Endodermal cell (in vitro differentiated cells): ENCODE measurements around the gene KRT1. TPM values are rescaled to one million over a fixed set of nuclear protein-coding genes. Genes with fewer than 3 reads are reported as not detected.
A peak's percentile ranks its signal among the peaks of the same experiment; 100 is the strongest.

Experiments
- DNase-seq: peaks from one replicate; pipeline ENCODE4 v3.0.0-alpha.2; 2017
- H3K27ac ChIP-seq: 2 replicates; pipeline ENCODE4 v1.5.1; 2013; ENCODE audit warnings: mild to moderate bottlenecking, low read depth, low read length, moderate library complexity
- H3K27me3 ChIP-seq: 2 replicates; pipeline ENCODE4 v1.6.1; 2013; ENCODE audit warnings: mild to moderate bottlenecking, low read length, moderate library complexity; ENCODE audit not compliant: insufficient read depth, control insufficient read depth, poor library complexity, severe bottlenecking
- H3K36me3 ChIP-seq: 2 replicates; pipeline ENCODE4 v1.7.0; 2013; ENCODE audit warnings: mild to moderate bottlenecking, low read length, moderate library complexity; ENCODE audit not compliant: control insufficient read depth, insufficient read depth
- H3K4me1 ChIP-seq: one replicate; pipeline ENCODE4 v1.7.0; 2013; ENCODE audit warnings: low read length; ENCODE audit not compliant: control insufficient read depth, insufficient read depth
- H3K4me3 ChIP-seq: 2 replicates; pipeline ENCODE4 v1.5.1; 2013; ENCODE audit warnings: mild to moderate bottlenecking, low read length, moderate library complexity
- H3K9ac ChIP-seq: 2 replicates; pipeline ENCODE4 v1.6.1; 2013; ENCODE audit warnings: mild to moderate bottlenecking, low read length, moderate library complexity; ENCODE audit not compliant: poor library complexity, severe bottlenecking; ENCODE audit errors: extremely low read depth
- H3K9me3 ChIP-seq: 2 replicates; pipeline ENCODE4 v1.6.1; 2013; ENCODE audit warnings: mild to moderate bottlenecking, low read length, moderate library complexity; ENCODE audit not compliant: control insufficient read depth
- H3K27ac Mint-ChIP-seq: 2 replicates; pipeline ENCODE4 v1.8.0; 2020; ENCODE audit warnings: mixed read lengths
- H3K27me3 Mint-ChIP-seq: 2 replicates; pipeline ENCODE4 v1.8.0; 2021; ENCODE audit warnings: mild to moderate bottlenecking, mixed read lengths; ENCODE audit not compliant: insufficient read depth
- H3K36me3 Mint-ChIP-seq: 2 replicates; pipeline ENCODE4 v1.8.0; 2020; ENCODE audit warnings: low read depth, mixed read lengths
- H3K4me1 Mint-ChIP-seq: 2 replicates; pipeline ENCODE4 v1.8.0; 2020; ENCODE audit warnings: mixed read lengths
- H3K4me3 Mint-ChIP-seq: 2 replicates; pipeline ENCODE4 v1.8.0; 2020; ENCODE audit warnings: mild to moderate bottlenecking, moderate library complexity, mixed read lengths
- H3K9me3 Mint-ChIP-seq: 2 replicates; pipeline ENCODE4 v1.8.0; 2020; ENCODE audit warnings: mild to moderate bottlenecking, mixed read lengths
- CTCF ChIP-seq: fragments of 200-600 bp; sonication (generic); conservative IDR thresholded peaks from 2 replicates; pipeline ENCODE4 v1.5.0; 2021; ENCODE audit warnings: antibody characterized with exemption, mild to moderate bottlenecking
- WGBS, 2 experiments: methylation state at CpG; one replicate each; pipeline versions ENCODE4 v1.1.5 to v1.1.7; 2013; ENCODE audit warnings: missing lambda C conversion rate in 2 of 2, mixed read lengths in 1 of 2; ENCODE audit not compliant: insufficient coverage in 1 of 2, insufficient read length in 1 of 2; 5-methylcytosine and 5-hydroxymethylcytosine counted together
- total RNA-seq, 2 donors: library from RNA; stranded (reverse); fragmentation: NEBNext Ultra II Directional in 1 of 2; extraction: Animal tissue kit (Norgen Biotek cat#: 25700) in 1 of 2; gene quantifications; 2 replicates in 1 of 2; 3 replicates in 1 of 2; pipeline ENCODE4 v1.2.1, GENCODE V29; 2021

The KRT1 gene
- total RNA-seq, 2 donors from 2014 or later: not detected

- Histone ChIP-seq H3K4me3 (no peak overlapping the region), H3K36me3 (no peaks in the 10 kb centered on the region), H3K27ac (no peak overlapping the region), H3K27me3 (peaks cover 36% of the 10 kb centered on the region), H3K9ac (no peak overlapping the region), H3K4me1 (no peaks in the 10 kb centered on the region), H3K9me3 (no peaks in the 10 kb centered on the region)
- WGBS, 2 experiments: 86 to 100% methylated on average over 1 to 5 of the region's 5 CpGs
- Mint-ChIP-seq H3K9me3 (no peaks in the 10 kb centered on the region), H3K27ac (no peak overlapping the region), H3K36me3 (no peaks in the 10 kb centered on the region), H3K27me3 (peaks cover 23% of the 10 kb centered on the region), H3K4me1 (peaks cover 6% of the 10 kb centered on the region), H3K4me3 (no peak overlapping the region)
- peak; percentile 44 for DNase-seq
- TF ChIP-seq CTCF: no peak
Measured at GRCh38 chr12:52636592-52637258, 43.5 kb downstream of the KRT1 start.

GRCh38 chr12:52636189-52636588, 44.0 kb downstream of the KRT1 start:
- H3K9ac ChIP-seq: no peak overlapping the region
- Mint-ChIP-seq H3K27me3 (peaks cover 23% of the 10 kb centered on the region), H3K4me1 (peaks cover 6% of the 10 kb centered on the region), H3K36me3 (no peaks in the 10 kb centered on the region), H3K9me3 (no peaks in the 10 kb centered on the region), H3K27ac (no peak overlapping the region), H3K4me3 (no peak overlapping the region)
- H3K27me3 ChIP-seq: peaks cover 41% of the 10 kb centered on the region
- WGBS, 2 experiments: 96 to 100% methylated on average over 1 to 6 of the region's 6 CpGs
- no peak overlapping the region for H3K27ac ChIP-seq
- no peaks in the 10 kb centered on the region for H3K36me3 ChIP-seq
- no peak for TF ChIP-seq CTCF
- DNase-seq: peak; percentile 35
- no peaks in the 10 kb centered on the region for H3K9me3 ChIP-seq
- H3K4me1 ChIP-seq: no peaks in the 10 kb centered on the region
- no peak overlapping the region for H3K4me3 ChIP-seq

GRCh38 chr12:52634266-52635056, 45.7 kb downstream of the KRT1 start:
- TF ChIP-seq CTCF: no peak
- peak; percentile 24 for DNase-seq
- H3K27me3 Mint-ChIP-seq: peaks cover 38% of the 10 kb centered on the region
- H3K9ac ChIP-seq: no peak overlapping the region
- no peak overlapping the region for H3K27ac ChIP-seq
- peaks cover 43% of the 10 kb centered on the region for H3K27me3 ChIP-seq
- H3K4me3 Mint-ChIP-seq: no peak overlapping the region
- WGBS, 2 experiments: 73 to 100% methylated on average over 2 to 7 of the region's 7 CpGs
- H3K9me3 ChIP-seq: no peaks in the 10 kb centered on the region
- no peaks in the 10 kb centered on the region for H3K36me3 ChIP-seq
- H3K4me1 Mint-ChIP-seq: peaks cover 6% of the 10 kb centered on the region
- no peaks in the 10 kb centered on the region for H3K4me1 ChIP-seq
- H3K36me3 Mint-ChIP-seq: no peaks in the 10 kb centered on the region
- no peak overlapping the region for H3K4me3 ChIP-seq
- H3K27ac Mint-ChIP-seq: no peak overlapping the region
- no peaks in the 10 kb centered on the region for H3K9me3 Mint-ChIP-seq
